Fibroblast of skin of right quadriceps (primary cell): ENCODE measurements around the gene HSPA12B.

ENCODE experiments used
- DNase-seq: peaks from one replicate; pipeline ENCODE4 v3.0.0-alpha.2; 2013

The HSPA12B gene

GRCh38 chr20:3730803-3731672, 1.4 kb upstream of the HSPA12B start:
- DNase-seq = no peak

GRCh38 chr20:3731944-3732326, 550 bp upstream of the HSPA12B start:
- DNase-seq = no peak

GRCh38 chr20:3733119-3733995, 872 bp downstream of the HSPA12B start:
- no peak for DNase-seq

GRCh38 chr20:3734111-3734843, 1.8 kb downstream of the HSPA12B start:
- no peak for DNase-seq

- DNase-seq = no peak
These were observed 3.3 kb downstream of the HSPA12B start for GRCh38 chr20:3735768-3736167.

- no peak for DNase-seq
These were observed 5.9 kb downstream of the HSPA12B start for GRCh38 chr20:3738111-3739053.

- no peak for DNase-seq
These were observed 6.8 kb downstream of the HSPA12B start for GRCh38 chr20:3739054-3739925.

- no peak for DNase-seq
These were observed 7.5 kb downstream of the HSPA12B start for GRCh38 chr20:3739926-3740451.

- DNase-seq = no peak
These were observed 8.3 kb downstream of the HSPA12B start for GRCh38 chr20:3740615-3741301.

- DNase-seq = no peak
These were observed 9.5 kb downstream of the HSPA12B start for GRCh38 chr20:3741836-3742458.

- peak; percentile 24 for DNase-seq
These were observed 10.8 kb downstream of the HSPA12B start for GRCh38 chr20:3743251-3743650.

- DNase-seq = no peak
These were observed 11.6 kb downstream of the HSPA12B start for GRCh38 chr20:3744037-3744436.

GRCh38 chr20:3744806-3745685, 12.6 kb downstream of the HSPA12B start:
- DNase-seq = peak; percentile 15

- no peak for DNase-seq
These were observed 13.2 kb downstream of the HSPA12B start for GRCh38 chr20:3745686-3746173.

GRCh38 chr20:3747471-3747870, 15.0 kb downstream of the HSPA12B start:
- no peak for DNase-seq

- DNase-seq = no peak
These were observed 15.6 kb downstream of the HSPA12B start for GRCh38 chr20:3748073-3748472.

GRCh38 chr20:3749087-3749688, 16.7 kb downstream of the HSPA12B start:
- no peak for DNase-seq
